ENCODE measurements around the gene MAP3K21. TPM values are rescaled to one million over a fixed set of nuclear protein-coding genes. Genes with fewer than 3 reads are reported as not detected.
A peak's percentile ranks its signal among the peaks of the same experiment; 100 is the strongest.

The MAP3K21 gene
- 0.33 and 0.42 TPM in 2 replicates for polyA plus RNA-seq (2012; rRNA removed)
- 0.37 and 0.39 TPM in 2 replicates for polyA plus RNA-seq (2012; cell fraction: cytosol; rRNA removed)
- 0.61 and 0.82 TPM in 2 replicates for polyA plus RNA-seq (2012; cell fraction: nucleus; rRNA removed)

- Histone ChIP-seq H3K9ac (no peak within 1 kb of the TSS), H3K79me2 (ENCODE audit: insufficient read depth) (no peaks in the 10 kb centered on the region), H3K9me2 (no peaks in the 10 kb centered on the region), H3K27me3 (ENCODE audit: insufficient read depth) (peaks cover 8% of the 10 kb centered on the region), H3K4me2 (peak within 1 kb of the TSS; percentile 87), H3K4me3 (ENCODE audit: low read depth in 2 of 2, low read length in 1 of 2) (peak within 1 kb of the TSS; percentile 55 to 56), H2AFZ (ENCODE audit: low read depth) (peak within 1 kb of the TSS; percentile 78), H3F3A (replicated peaks; ENCODE audit: insufficient read depth) (peaks cover 11% of the 10 kb centered on the region), H3K4me1 (ENCODE audit: control insufficient read depth in 1 of 2, insufficient read depth in 2 of 2, low read depth in 1 of 2, low read length in 1 of 2) (peaks cover 0 to 14% of the 10 kb centered on the region in 2 experiments; a peak in 1 of 4 replicates), H4K20me1 (ENCODE audit: insufficient read depth) (no peaks in the 10 kb centered on the region), H3K27ac (ENCODE audit: low read depth in 2 of 2, low read length in 1 of 2) (no peak within 1 kb of the TSS; a peak in 1 of 4 replicates), H3K36me3 (replicated peaks in 1 of 2; ENCODE audit: control insufficient read depth in 1 of 2, insufficient read depth in 2 of 2, low read length in 1 of 2) (no peaks in the 10 kb centered on the region), H3K9me3 (no peaks in the 10 kb centered on the region)
- POLR2A ChIA-PET = no interaction called here
- CTCF ChIA-PET = interaction anchor here (0.5 to 0.6 kb wide), 2 partner anchors 64 to 913 kb away, joined by 3 read pairs; no protein-coding TSS in a partner anchor
- WGBS (ENCODE audit: low lambda C conversion rate) = 0% methylated on average over 2 of the region's 68 CpGs
- DNase-seq = no peak
- TF ChIP-seq ZBTB33 (IDR thresholded peaks at IDR 0.05; ENCODE audit: borderline replicate concordance, low read depth) (no peak), MXI1 (IDR thresholded peaks at IDR 0.05; ENCODE audit: low read depth, low read length) (no peak), MEF2A (IDR thresholded peaks at IDR 0.05; ENCODE audit: borderline replicate concordance, low read depth) (no peak), CHD2 (IDR thresholded peaks at IDR 0.05; ENCODE audit: low read length, partially characterized antibody) (no peak), RAD21 (IDR thresholded peaks at IDR 0.05; ENCODE audit: low read length) (no peak), SMC3 (IDR thresholded peaks at IDR 0.05; ENCODE audit: low read depth, low read length) (no peak), NFIC (IDR thresholded peaks at IDR 0.05; ENCODE audit: borderline replicate concordance) (no peak), ELF1 (IDR thresholded peaks at IDR 0.05) (no peak), POLR2AphosphoS5 (IDR thresholded peaks at IDR 0.05; ENCODE audit: low read depth, low read length) (no peak), FOXJ3 (CRISPR knock-in tag; IDR thresholded peaks at IDR 0.05) (no peak), RFX5 (IDR thresholded peaks at IDR 0.05; ENCODE audit: low read length) (no peak), TCF12 (IDR thresholded peaks at IDR 0.05) (no peak), IRF3 (IDR thresholded peaks at IDR 0.05; ENCODE audit: low read depth, low read length) (no peak), FOXM1 (IDR thresholded peaks at IDR 0.05; ENCODE audit: low read depth) (no peak), CTCF (IDR thresholded peaks at IDR 0.05) (no peak), JUND (IDR thresholded peaks at IDR 0.05) (no peak), TEAD4 (IDR thresholded peaks at IDR 0.05; ENCODE audit: borderline replicate concordance, insufficient read depth) (no peak), REST (IDR thresholded peaks at IDR 0.05; ENCODE audit: low read depth, low read length) (no peak), EZH2phosphoT487 (IDR thresholded peaks at IDR 0.05; ENCODE audit: borderline replicate concordance, low read depth) (no peak)
Measured at GRCh38 chr1:233327651-233328141, at the start of gene MAP3K21. TSS of gene MAP3K21 (plus strand) at chr1:233327724. CDS start at chr1:233328029, 305 bp downstream.

All from SK-N-SH (cell line).